NT2/D1 (cell line): ENCODE measurements around the gene MRGPRF.

Experiments used
- SUZ12 ChIP-seq: IDR thresholded peaks from 2 replicates; pipeline ENCODE4 v1.6.1; 2011; ENCODE audit not compliant: insufficient read length, insufficient read depth; ENCODE audit errors: extremely low read depth
- YY1 ChIP-seq: IDR thresholded peaks from 2 replicates; pipeline ENCODE4 v1.6.1; 2011; ENCODE audit not compliant: insufficient read length, insufficient read depth

DNA sequence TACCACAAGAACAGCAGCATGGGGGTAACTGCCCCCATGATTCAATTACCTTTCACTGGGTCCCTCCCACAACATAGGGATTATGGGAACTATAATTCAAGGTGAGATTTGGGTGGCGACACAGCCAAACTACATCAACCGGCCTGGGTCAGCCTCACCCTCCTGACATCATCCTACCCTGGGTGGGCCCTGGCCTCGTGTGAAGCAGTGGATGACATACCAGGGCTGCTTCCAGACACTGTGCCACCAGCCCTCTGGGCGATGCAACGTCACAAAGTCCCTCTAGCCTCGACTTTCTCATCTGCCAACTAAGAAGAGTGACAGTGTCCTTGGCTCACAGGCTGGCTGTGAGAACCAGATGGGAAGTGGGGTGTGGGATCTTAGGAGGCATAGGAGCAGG, 27.0 kb upstream of the MRGPRF start:
- TF ChIP-seq YY1, result no peak
- TF ChIP-seq SUZ12, result no peak
